Natural killer cell treated with Interleukin-12 subunit alpha and Interleukin-12 subunit beta and Interleukin-15 and Interleukin-18, amount 100 ng/mL, for 72 hours (primary cell): Measurements from ENCODE around the gene UGT1A8. TPM values are rescaled to one million over a fixed set of nuclear protein-coding genes. Genes with fewer than 3 reads are reported as not detected.
A peak's percentile ranks its signal among the peaks of the same experiment; 100 is the strongest.
"Not testable (repeated sequence)": the region's sequence is repeated elsewhere in the genome, so short reads cannot be mapped to it uniquely, and the experiment has no call there.

Experiments used
- ATAC-seq, 2 donors: fragments of 150-1000 bp; cut with Tn5 transposase in 1 of 2; sonication (Bioruptor Pico), chemical (Tn5 transposase) in 1 of 2; 2 replicates each; pipeline ENCODE4 v1.10.0; 2021
- DNase-seq: peaks from one replicate; pipeline ENCODE4 v3.0.0; 2022; ENCODE audit warnings: low spot score
- H3K27ac Mint-ChIP-seq, 2 donors: 1 replicate in 1 of 2; 2 replicates in 1 of 2; pipeline ENCODE4 v1.8.0; 2022; ENCODE audit warnings: mixed read lengths in 2 of 2, mild to moderate bottlenecking in 1 of 2, moderate library complexity in 1 of 2
- H3K27me3 Mint-ChIP-seq, 2 donors: 1 replicate in 1 of 2; 2 replicates in 1 of 2; pipeline ENCODE4 v1.8.0; 2022; ENCODE audit warnings: mixed read lengths in 2 of 2
- H3K36me3 Mint-ChIP-seq: one replicate; pipeline ENCODE4 v1.8.0; 2022; ENCODE audit warnings: mixed read lengths
- H3K4me1 Mint-ChIP-seq, 2 donors: 1 replicate in 1 of 2; 2 replicates in 1 of 2; pipeline ENCODE4 v1.8.0; 2022; ENCODE audit warnings: low read depth in 2 of 2, mixed read lengths in 2 of 2, mild to moderate bottlenecking in 1 of 2
- H3K4me3 Mint-ChIP-seq: one replicate; pipeline ENCODE4 v1.8.0; 2022; ENCODE audit warnings: mixed read lengths
- H3K9me3 Mint-ChIP-seq: 2 replicates; pipeline ENCODE4 v1.8.0; 2022; ENCODE audit warnings: mixed read lengths
- total RNA-seq, 2 donors: library from RNA; stranded (reverse); gene quantifications; one replicate each; pipeline ENCODE4 v1.2.3, GENCODE V29; 2022

UGT1A8 gene
- total RNA-seq, 2 donors from 2014 or later = not detected

DNA sequence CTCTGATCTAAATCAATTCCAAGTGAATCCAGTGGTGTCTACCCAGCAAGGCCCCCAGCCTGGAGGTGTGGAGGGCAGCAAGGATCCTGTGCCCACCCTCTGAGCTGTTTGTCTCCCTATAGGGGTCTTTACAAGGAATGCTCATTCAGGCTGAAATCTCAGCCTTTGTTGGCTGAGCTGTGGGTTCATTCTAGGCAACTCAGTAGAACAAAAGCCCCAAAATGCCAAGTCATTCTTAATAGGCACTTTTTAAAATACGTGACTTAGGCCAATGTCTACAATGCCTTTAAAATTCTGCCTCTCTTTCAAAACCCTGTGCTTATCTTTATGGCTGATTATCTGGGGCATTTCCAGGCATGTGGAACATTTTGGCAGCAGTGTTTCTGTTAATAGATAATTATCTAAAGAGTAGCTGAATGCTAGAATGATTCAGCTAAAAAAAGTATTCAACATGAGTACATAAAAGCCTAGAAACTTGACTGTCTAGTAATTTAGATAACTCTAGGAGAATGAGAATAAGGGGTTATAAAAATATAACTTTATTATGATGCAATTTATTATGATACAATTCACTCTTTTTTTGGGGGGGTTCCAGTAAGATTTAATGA, 82.7 kb downstream of the UGT1A8 start:
- Mint-ChIP-seq H3K9me3 (no peaks in the 10 kb centered on the region), H3K27me3 (peaks cover 9 to 37% of the 10 kb centered on the region in 2 donors), H3K4me1 (no peaks in the 10 kb centered on the region), H3K36me3 (no peaks in the 10 kb centered on the region), H3K27ac (no peak overlapping the region), H3K4me3 (no peak overlapping the region)
- no peak for DNase-seq
- ATAC-seq = no peak

DNA sequence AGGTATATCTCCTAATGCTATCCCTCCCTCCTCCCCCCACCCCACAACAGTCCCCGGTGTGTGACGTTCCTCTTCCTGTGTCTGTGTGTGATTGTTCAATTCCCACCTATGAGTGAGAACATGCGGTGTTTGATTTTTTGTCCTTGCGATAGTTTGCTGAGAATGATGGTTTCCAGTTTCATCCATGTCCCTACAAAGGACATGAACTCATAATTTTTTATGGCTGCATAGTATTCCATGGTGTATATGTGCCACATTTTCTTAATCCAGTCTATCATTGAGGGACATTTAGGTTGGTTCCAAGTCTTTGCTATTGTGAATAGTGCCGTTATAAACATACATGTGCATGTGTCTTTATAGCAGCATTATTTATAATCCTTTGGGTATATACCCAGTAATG, 83.4 kb downstream of the UGT1A8 start:
- ATAC-seq, H3K4me3 Mint-ChIP-seq, DNase-seq, H3K9me3 Mint-ChIP-seq, H3K27ac Mint-ChIP-seq, H3K36me3 Mint-ChIP-seq, H3K4me1 Mint-ChIP-seq: not testable (repeated sequence)
- peaks cover 9 to 42% of the 10 kb centered on the region in 2 donors for H3K27me3 Mint-ChIP-seq

DNA sequence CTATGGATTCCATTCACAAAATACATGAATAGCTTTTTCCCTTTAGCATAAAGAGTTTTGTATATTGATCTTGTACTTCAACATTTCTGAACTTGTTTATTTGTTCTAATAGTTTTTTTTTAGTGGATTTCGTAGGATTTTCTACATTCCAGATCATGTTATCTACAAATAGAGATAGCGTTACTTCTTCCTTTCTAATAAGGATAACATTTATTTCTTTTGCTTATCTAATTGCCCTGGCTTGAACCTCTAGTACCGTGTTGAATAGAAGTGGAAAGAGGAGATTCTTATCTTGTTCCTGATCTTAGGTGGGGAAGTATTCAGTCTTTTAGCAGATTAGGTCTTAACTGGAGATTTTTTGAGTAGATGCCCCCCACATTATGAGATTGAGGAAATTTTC, 84.8 kb downstream of the UGT1A8 start:
- Mint-ChIP-seq H3K27ac (no peak overlapping the region), H3K27me3 (peaks cover 7 to 34% of the 10 kb centered on the region in 2 donors), H3K4me1 (no peaks in the 10 kb centered on the region), H3K36me3 (no peaks in the 10 kb centered on the region), H3K4me3 (no peak overlapping the region), H3K9me3 (no peaks in the 10 kb centered on the region)
- DNase-seq = no peak
- no peak for ATAC-seq

DNA sequence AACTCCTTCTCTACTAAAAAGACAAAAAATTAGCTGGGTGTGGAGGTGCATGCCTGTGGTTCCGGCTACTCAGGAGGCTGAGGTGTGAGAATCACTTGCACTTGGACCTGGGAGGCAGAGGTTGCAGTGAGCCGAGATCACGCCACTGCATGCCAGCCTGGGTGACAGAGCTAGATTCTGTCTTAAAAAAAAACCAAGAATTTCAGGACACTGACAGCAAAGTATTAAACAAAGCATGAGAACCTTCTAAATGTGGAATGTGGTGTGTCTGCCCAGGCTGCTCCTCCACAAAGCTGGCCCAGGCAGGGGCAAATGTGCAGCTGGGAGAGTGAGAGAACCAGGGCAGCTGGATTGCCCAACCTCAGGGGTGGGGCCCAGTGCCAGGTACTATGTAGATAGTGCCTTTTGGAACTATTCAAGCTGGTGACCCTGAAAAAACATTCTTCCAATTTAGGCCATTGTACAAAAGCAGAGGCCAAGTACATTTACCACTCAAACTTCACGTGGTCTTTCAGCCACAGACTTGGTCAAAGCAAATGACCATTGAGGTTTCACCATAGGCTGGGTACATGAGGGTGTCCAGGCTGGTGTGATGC, 88.6 kb downstream of the UGT1A8 start:
- Mint-ChIP-seq H3K4me3 (no peak overlapping the region), H3K9me3 (no peaks in the 10 kb centered on the region), H3K27me3 (peaks cover 14 to 33% of the 10 kb centered on the region in 2 donors), H3K4me1 (no peaks in the 10 kb centered on the region), H3K36me3 (no peaks in the 10 kb centered on the region), H3K27ac (no peak overlapping the region)
- ATAC-seq = no peak
- no peak for DNase-seq

DNA sequence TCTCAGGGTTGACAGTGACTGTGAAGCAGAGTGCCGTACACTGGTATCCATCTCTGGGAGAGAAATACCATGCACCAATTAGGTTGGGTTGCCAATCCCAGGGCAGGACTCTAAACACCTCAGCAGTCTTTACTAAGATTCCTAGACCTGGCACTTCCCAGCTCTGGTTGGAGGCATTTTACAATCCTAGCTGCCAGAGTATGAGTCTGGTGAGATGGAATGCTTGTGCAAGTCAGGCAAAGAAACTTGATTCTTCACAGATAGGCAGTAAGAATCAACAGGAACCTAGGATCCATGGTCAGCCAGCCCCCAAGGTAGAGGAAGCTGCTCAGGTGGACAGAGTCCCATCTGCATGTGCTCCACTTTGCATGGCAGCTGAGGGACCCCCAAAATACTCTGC, 89.3 kb downstream of the UGT1A8 start:
- ATAC-seq (no peak), DNase-seq (no peak)
- no peaks in the 10 kb centered on the region for H3K36me3 Mint-ChIP-seq
- peaks cover 16 to 33% of the 10 kb centered on the region in 2 donors for H3K27me3 Mint-ChIP-seq
- H3K27ac Mint-ChIP-seq = no peak overlapping the region
- H3K4me1 Mint-ChIP-seq = no peaks in the 10 kb centered on the region
- no peaks in the 10 kb centered on the region for H3K9me3 Mint-ChIP-seq
- H3K4me3 Mint-ChIP-seq = no peak overlapping the region

DNA sequence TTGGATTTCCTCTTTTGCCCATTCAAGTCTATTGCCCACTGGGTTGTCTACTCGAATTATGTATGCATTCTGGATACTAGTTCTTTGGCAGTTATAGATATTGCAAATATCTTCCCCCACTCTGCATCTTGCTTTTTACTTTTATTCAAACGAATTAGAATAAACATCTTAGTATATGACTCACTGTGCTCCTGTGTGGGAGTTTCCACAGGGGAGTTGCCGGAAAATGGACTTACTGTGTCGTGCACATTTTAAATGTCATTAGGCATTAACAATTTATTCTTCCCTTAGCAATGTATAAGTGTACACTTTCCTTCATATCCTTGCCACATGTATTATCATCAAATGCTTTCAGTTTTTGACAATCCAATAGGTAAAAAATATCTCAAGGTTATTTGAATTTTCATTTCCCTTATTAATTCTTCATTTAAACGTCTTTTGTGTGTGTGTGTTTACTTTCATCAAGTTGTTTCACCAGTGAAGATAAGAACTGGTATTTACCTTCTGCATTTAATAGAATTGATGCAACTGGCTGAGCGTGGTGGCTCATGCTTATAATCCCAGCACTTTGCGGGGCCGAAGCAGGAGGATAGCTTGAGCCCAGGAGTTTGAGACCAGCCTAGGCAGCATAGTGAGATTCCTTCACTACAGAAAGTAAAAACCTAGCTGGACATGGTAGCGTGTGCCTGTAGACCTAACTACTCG, 90.7 kb downstream of the UGT1A8 start:
- H3K27ac Mint-ChIP-seq = no peak overlapping the region
- H3K4me1 Mint-ChIP-seq = no peaks in the 10 kb centered on the region
- no peak overlapping the region for H3K4me3 Mint-ChIP-seq
- peaks cover 20 to 40% of the 10 kb centered on the region in 2 donors for H3K27me3 Mint-ChIP-seq
- ATAC-seq = no peak
- H3K9me3 Mint-ChIP-seq = no peaks in the 10 kb centered on the region
- DNase-seq = no peak
- no peaks in the 10 kb centered on the region for H3K36me3 Mint-ChIP-seq

DNA sequence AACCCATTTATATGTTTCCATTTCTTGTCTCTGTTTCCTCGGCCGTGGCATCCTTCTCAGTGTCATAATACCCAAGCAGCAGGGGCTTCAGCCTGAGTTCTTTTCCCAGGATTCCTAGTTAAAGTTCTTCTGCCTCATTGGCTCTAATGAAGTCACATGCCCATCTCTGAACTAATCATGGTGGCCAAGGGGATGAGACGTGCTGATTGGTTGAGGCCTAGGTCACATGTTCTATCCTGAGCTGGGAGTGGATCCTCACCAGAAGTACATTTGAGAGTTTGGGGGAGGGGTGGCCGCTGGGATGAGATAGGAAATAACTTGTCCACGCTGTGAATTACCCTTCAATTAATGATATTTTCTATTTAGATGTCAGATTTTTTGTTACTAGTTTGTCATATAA, 91.5 kb downstream of the UGT1A8 start:
- Mint-ChIP-seq H3K4me3 (no peak overlapping the region), H3K9me3 (no peaks in the 10 kb centered on the region), H3K36me3 (no peaks in the 10 kb centered on the region), H3K4me1 (peaks cover 2 to 6% of the 10 kb centered on the region in 2 donors), H3K27me3 (peaks cover 26 to 40% of the 10 kb centered on the region in 2 donors), H3K27ac (no peak overlapping the region)
- DNase-seq (no peak), ATAC-seq (no peak)

DNA sequence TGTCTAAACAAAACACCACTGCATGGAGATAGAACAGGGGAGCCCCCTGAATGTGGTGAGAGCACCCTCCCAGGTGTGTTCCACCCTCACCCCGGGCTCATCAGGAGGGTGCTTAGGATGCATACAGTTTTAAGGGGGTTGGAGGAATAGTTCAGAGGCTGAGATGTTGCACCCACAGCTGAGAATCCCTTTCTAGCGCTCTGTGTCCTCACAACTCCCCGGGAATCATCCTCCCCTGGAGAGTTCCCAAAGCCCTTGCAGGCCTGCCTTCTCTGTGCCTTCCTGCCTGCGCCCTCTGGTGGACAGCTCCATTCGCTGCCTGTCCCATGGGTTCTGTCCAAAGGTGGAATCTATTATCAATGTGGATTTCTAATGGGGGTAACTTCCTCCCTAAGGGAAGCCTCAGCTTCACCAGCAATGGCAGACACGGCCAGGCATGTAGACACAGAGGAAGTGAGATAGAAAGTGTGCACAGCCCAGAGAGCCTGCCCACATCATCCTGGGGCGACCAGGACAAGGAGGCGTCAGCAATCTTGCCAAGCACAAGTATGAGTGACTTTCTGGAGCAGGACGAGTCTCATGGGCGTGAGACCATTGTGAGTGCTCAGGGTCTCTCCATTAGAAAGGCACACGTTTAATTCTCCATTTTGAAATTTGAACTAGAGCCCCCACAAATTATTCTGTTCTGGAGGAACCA, 94.0 kb downstream of the UGT1A8 start:
- H3K4me1 Mint-ChIP-seq = peaks cover 5 to 8% of the 10 kb centered on the region in 2 donors

DNA sequence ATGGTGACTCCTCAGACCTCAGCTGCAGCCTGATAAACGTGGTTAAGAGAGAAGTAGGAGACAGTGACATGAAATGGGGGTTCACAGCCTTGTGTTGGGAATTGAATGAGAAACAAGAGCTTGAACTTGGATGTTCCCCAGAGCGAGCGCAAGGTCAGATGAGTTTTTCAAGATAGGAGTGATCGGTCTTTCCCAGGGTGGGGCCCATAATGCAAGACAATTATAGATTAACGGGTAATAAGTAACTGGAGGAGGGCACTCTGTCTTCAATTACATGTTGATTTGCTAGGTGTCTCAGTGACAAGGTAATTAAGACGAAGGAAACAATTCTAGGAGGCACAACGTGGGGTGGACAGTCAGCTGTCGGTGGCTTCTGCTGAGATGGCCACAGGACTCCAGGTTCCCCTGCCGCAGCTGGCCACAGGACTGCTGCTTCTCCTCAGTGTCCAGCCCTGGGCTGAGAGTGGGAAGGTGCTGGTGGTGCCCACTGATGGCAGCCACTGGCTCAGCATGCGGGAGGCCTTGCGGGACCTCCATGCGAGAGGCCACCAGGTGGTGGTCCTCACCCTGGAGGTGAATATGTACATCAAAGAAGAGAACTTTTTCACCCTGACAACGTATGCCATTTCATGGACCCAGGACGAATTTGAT, 95.3 kb downstream of the UGT1A8 start, which contains the start of gene UGT1A5:
TSS of gene UGT1A5 (plus strand) at position 297 of the 651 bp plus-strand sequence. CDS start at position 382, 85 bp downstream.
- Mint-ChIP-seq H3K4me3 (no peak within 1 kb of the TSS), H3K4me1 (peaks cover 5 to 8% of the 10 kb centered on the region in 2 donors), H3K27me3 (peaks cover 25 to 42% of the 10 kb centered on the region in 2 donors), H3K27ac (peak within 1 kb of the TSS; percentile 7 to 40), H3K36me3 (no peaks in the 10 kb centered on the region), H3K9me3 (no peaks in the 10 kb centered on the region)
- ATAC-seq = no peak
- DNase-seq = no peak

More for the DNA sequence above, 94.0 kb downstream of the UGT1A8 start:
- Mint-ChIP-seq H3K36me3 (no peaks in the 10 kb centered on the region), H3K27ac (no peak overlapping the region), H3K9me3 (no peaks in the 10 kb centered on the region), H3K27me3 (peaks cover 26 to 37% of the 10 kb centered on the region in 2 donors), H3K4me3 (no peak overlapping the region)
- DNase-seq = peak; percentile 74
- peak; percentile 71 to 74 for ATAC-seq

DNA sequence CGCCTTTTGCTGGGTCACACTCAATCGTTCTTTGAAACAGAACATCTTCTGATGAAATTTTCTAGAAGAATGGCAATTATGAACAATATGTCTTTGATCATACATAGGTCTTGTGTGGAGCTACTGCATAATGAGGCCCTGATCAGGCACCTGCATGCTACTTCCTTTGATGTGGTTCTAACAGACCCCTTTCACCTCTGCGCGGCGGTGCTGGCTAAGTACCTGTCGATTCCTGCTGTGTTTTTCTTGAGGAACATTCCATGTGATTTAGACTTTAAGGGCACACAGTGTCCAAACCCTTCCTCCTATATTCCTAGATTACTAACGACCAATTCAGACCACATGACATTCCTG, 95.8 kb downstream of the UGT1A8 start:
- H3K4me1 Mint-ChIP-seq = peaks cover 5 to 8% of the 10 kb centered on the region in 2 donors
- ATAC-seq = no peak
- no peaks in the 10 kb centered on the region for H3K36me3 Mint-ChIP-seq
- DNase-seq = no peak
- no peak overlapping the region for H3K27ac Mint-ChIP-seq
- H3K9me3 Mint-ChIP-seq = no peaks in the 10 kb centered on the region
- peaks cover 26 to 47% of the 10 kb centered on the region in 2 donors for H3K27me3 Mint-ChIP-seq
- H3K4me3 Mint-ChIP-seq = no peak overlapping the region

DNA sequence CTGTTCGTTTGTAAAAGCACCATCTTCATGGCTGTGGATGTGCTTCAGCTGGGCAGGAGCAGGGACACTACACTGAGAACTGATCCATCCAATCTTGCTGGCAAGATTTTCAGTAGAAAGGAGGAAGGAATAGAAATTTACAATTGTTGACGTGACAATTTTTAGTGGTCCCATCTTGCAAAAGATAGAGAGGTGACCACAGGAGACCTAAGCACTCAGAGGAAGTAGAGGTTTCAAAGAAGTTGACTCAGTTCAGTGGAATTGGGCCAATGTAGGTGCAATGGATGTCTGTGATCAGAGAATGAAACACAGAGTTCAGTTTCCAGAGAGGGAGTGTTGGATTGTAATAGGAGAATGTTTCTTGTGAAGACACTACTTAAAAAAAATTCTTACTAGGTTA, 96.7 kb downstream of the UGT1A8 start:
- H3K4me1 Mint-ChIP-seq = peaks cover 5 to 8% of the 10 kb centered on the region in 2 donors
- H3K4me3 Mint-ChIP-seq = peak overlapping the region; percentile 8
- no peak for DNase-seq
- H3K36me3 Mint-ChIP-seq = no peaks in the 10 kb centered on the region
- no peaks in the 10 kb centered on the region for H3K9me3 Mint-ChIP-seq
- peaks cover 26 to 51% of the 10 kb centered on the region in 2 donors for H3K27me3 Mint-ChIP-seq
- peak; percentile 64 to 65 for ATAC-seq
- peak overlapping the region; percentile 7 to 40 for H3K27ac Mint-ChIP-seq

DNA sequence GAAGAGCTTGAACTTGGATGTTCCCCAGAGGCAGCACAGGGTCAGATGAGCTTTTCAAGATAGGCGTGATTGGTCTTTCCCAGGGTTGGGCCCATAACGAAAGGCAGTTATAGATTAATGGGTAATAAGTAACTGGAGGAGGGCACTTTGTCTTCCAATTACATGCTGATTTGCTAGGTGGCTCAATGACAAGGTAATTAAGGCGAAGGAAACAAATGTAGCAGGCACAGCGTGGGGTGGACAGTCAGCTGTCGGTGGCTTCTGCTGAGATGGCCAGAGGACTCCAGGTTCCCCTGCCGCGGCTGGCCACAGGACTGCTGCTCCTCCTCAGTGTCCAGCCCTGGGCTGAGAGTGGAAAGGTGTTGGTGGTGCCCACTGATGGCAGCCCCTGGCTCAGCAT, 101.1 kb downstream of the UGT1A8 start, which contains the start of gene UGT1A4:
TSS of gene UGT1A4 (plus strand) at position 185 of the 400 bp plus-strand sequence. CDS start at position 270, 85 bp downstream.
- Mint-ChIP-seq H3K27ac (no peak within 1 kb of the TSS), H3K4me1 (peaks cover 12 to 16% of the 10 kb centered on the region in 2 donors), H3K27me3 (peaks cover 26 to 53% of the 10 kb centered on the region in 2 donors), H3K36me3 (no peaks in the 10 kb centered on the region), H3K4me3 (no peak within 1 kb of the TSS), H3K9me3 (no peaks in the 10 kb centered on the region)
- DNase-seq (no peak), ATAC-seq (no peak)

DNA sequence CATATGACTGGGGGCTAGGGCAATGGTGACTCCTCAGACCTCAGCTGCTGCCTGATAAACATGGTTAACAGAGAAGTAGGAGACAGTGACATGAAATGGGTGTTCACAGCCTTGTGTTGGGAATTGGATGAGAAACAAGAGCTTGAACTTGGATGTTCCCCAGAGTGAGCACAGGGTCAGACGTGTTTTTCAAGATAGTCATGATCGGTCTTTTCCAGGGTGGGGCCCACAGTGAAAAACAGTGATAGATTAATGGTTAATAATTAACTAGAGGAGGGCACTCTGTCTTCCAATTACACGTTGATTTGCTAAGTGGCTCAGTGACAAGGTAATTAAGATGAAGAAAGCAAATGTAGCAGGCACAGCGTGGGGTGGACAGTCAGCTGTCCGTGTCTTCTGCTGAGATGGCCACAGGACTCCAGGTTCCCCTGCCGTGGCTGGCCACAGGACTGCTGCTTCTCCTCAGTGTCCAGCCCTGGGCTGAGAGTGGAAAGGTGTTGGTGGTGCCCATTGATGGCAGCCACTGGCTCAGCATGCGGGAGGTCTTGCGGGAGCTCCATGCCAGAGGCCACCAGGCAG, 111.4 kb downstream of the UGT1A8 start, which contains the start of gene UGT1A3:
TSS of gene UGT1A3 (plus strand) at position 320 of the 579 bp plus-strand sequence. CDS start at position 405, 85 bp downstream.
- H3K27me3 Mint-ChIP-seq = peaks cover 22 to 28% of the 10 kb centered on the region in 2 donors
- no peaks in the 10 kb centered on the region for H3K4me1 Mint-ChIP-seq
- no peaks in the 10 kb centered on the region for H3K36me3 Mint-ChIP-seq
- H3K27ac Mint-ChIP-seq = no peak within 1 kb of the TSS
- ATAC-seq (no peak), DNase-seq (no peak)
- no peak within 1 kb of the TSS for H3K4me3 Mint-ChIP-seq
- no peaks in the 10 kb centered on the region for H3K9me3 Mint-ChIP-seq
